B cell (primary cell): ENCODE data around the gene FN3K. TPM values are rescaled to one million over a fixed set of nuclear protein-coding genes. Genes with fewer than 3 reads are reported as not detected.

Experiments used
- ATAC-seq: fragments of 200-7000 bp; cut with Tn5 transposase; one replicate; pipeline ENCODE4 v1.10.0; 2021; ENCODE audit warnings: low read depth, mild to moderate bottlenecking, moderate number of reproducible peaks, moderate library complexity
- CTCF ChIA-PET: fragments of 350-600 bp; sonication (Branson Sonifier 250); formaldehyde crosslinking; loops from one replicate; lab custom pipeline; 2021; ENCODE audit warnings: antibody characterized with exemption, inconsistent platforms; lab: Charles Lee
- POLR2A ChIA-PET: fragments of 350-600 bp; sonication (Branson Sonifier 250); formaldehyde crosslinking; loops from one replicate; lab custom pipeline; 2021; ENCODE audit warnings: antibody characterized with exemption; lab: Charles Lee
- DNase-seq: peaks from one replicate; pipeline ENCODE4 v3.0.0; 2013
- H2AFZ ChIP-seq: 2 replicates; pipeline ENCODE4 v1.6.1; 2012; ENCODE audit warnings: mild to moderate bottlenecking, low read depth, low read length; ENCODE audit not compliant: insufficient read depth, poor library complexity, severe bottlenecking
- H3K27ac ChIP-seq, 2 donors: 1 replicate in 1 of 2; 2 replicates in 1 of 2; pipeline ENCODE4 v1.5.1; 2012 to 2013; ENCODE audit warnings: low read length in 2 of 2, mild to moderate bottlenecking in 2 of 2, moderate library complexity in 1 of 2
- H3K27me3 ChIP-seq, 4 experiments: fragments of 200-600 bp in 1 of 4; sonication (generic) in 1 of 4; replicated peaks in 1 of 4; 1 replicate in 2 of 4; 2 replicates in 2 of 4; pipeline versions ENCODE4 v1.6.1 to v1.7.0; 2013 to 2016; ENCODE audit warnings: low read length in 3 of 4, mild to moderate bottlenecking in 2 of 4, mixed read lengths in 1 of 4, moderate library complexity in 1 of 4; ENCODE audit not compliant: insufficient read depth in 4 of 4, control insufficient read depth in 3 of 4; ENCODE audit errors: control extremely low read depth in 1 of 4
- H3K36me3 ChIP-seq, 2 experiments: replicated peaks in 1 of 2; 1 replicate in 1 of 2; 2 replicates in 1 of 2; pipeline versions ENCODE4 v1.6.1 to v1.7.1; 2013; ENCODE audit warnings: low read length in 1 of 2; ENCODE audit not compliant: insufficient read depth in 2 of 2, control insufficient read depth in 1 of 2; ENCODE audit errors: control extremely low read depth in 1 of 2, extremely low read depth in 1 of 2
- H3K4me1 ChIP-seq, 2 donors: fragments of 200-600 bp in 1 of 2; sonication (generic) in 1 of 2; 1 replicate in 1 of 2; 2 replicates in 1 of 2; pipeline versions ENCODE4 v1.5.1 to v1.6.1; 2013 to 2017; ENCODE audit warnings: low read length in 2 of 2; ENCODE audit not compliant: control insufficient read depth in 2 of 2, insufficient read depth in 2 of 2
- H3K4me2 ChIP-seq: replicated peaks from 2 replicates; pipeline ENCODE3; 2012; ENCODE audit warnings: mild to moderate bottlenecking, low read depth, low read length; ENCODE audit not compliant: poor library complexity, severe bottlenecking
- H3K4me3 ChIP-seq, 5 experiments: fragments of 200-600 bp in 1 of 5; sonication (generic) in 1 of 5; 1 replicate in 3 of 5; 2 replicates in 2 of 5; pipeline versions ENCODE4 v1.5.1 to v1.7.0; 2011 to 2016; ENCODE audit warnings: low read length in 4 of 5, mild to moderate bottlenecking in 4 of 5, low read depth in 2 of 5, control low read depth in 1 of 5, moderate library complexity in 1 of 5; ENCODE audit not compliant: insufficient read depth in 1 of 5; ENCODE audit errors: control extremely low read depth in 1 of 5, extremely low read depth in 1 of 5
- H3K79me2 ChIP-seq: fragments of 200-600 bp; sonication (generic); one replicate; pipeline ENCODE4 v1.6.0; 2016; ENCODE audit warnings: low read length; ENCODE audit not compliant: control insufficient read depth, insufficient read depth
- H3K9ac ChIP-seq: fragments of 200-600 bp; sonication (generic); 2 replicates; pipeline ENCODE4 v1.6.1; 2017; ENCODE audit warnings: mild to moderate bottlenecking, low read length, moderate library complexity
- H3K9me3 ChIP-seq, 3 donors: one replicate each; pipeline versions ENCODE4 v1.6.1 to v1.7.1; 2013; ENCODE audit warnings: low read length in 2 of 3; ENCODE audit not compliant: control insufficient read depth in 2 of 3, insufficient read depth in 1 of 3; ENCODE audit errors: control extremely low read depth in 1 of 3
- H4K20me1 ChIP-seq: 2 replicates; pipeline ENCODE4 v1.6.0; 2012; ENCODE audit warnings: mild to moderate bottlenecking, low read length; ENCODE audit not compliant: insufficient read depth, control insufficient read depth, poor library complexity, severe bottlenecking
- H3K27ac Mint-ChIP-seq: one replicate; pipeline ENCODE4 v1.8.0; 2021; ENCODE audit warnings: mixed read lengths
- H3K27me3 Mint-ChIP-seq: one replicate; pipeline ENCODE4 v1.8.0; 2021; ENCODE audit warnings: mixed read lengths
- H3K4me1 Mint-ChIP-seq: one replicate; pipeline ENCODE4 v1.8.0; 2021; ENCODE audit warnings: mixed read lengths
- H3K4me3 Mint-ChIP-seq: one replicate; pipeline ENCODE4 v1.8.0; 2021; ENCODE audit warnings: mixed read lengths
- H3K9me3 Mint-ChIP-seq: one replicate; pipeline ENCODE4 v1.8.0; 2022; ENCODE audit warnings: mixed read lengths; ENCODE audit not compliant: insufficient read depth
- CTCF ChIP-seq: fragments of 200-600 bp; IDR thresholded peaks from one replicate; pipeline ENCODE4 v1.8.0; 2022; ENCODE audit warnings: antibody characterized with exemption, mild to moderate bottlenecking
- EZH2 ChIP-seq: IDR thresholded peaks from 2 replicates; pipeline ENCODE4 v1.6.1; 2012; ENCODE audit warnings: borderline replicate concordance, low read depth, mild to moderate bottlenecking, moderate library complexity, low read length; ENCODE audit not compliant: insufficient read depth, poor library complexity, severe bottlenecking
- WGBS: methylation state at CpG from one replicate; pipeline ENCODE4 v1.1.5; 2013; ENCODE audit warnings: missing lambda C conversion rate; ENCODE audit not compliant: insufficient coverage; 5-methylcytosine and 5-hydroxymethylcytosine counted together
- intact Hi-C: fragments of 100-400 bp; cut with micrococcal nuclease; formaldehyde crosslinking; loops from one replicate; pipeline ENCODE4 v1.10.0; 2022
- polyA plus RNA-seq: library from polyadenylated mRNA; depleted of rRNA; stranded (reverse); fragments of >200 nt; gene quantifications from 2 replicates; pipeline ENCODE4 v1.2.3, GENCODE V29; 2012
- total RNA-seq, 2 donors: library from RNA; stranded (reverse); fragments of 120-200 nt in 1 of 2; gene quantifications; 1 replicate in 1 of 2; 2 replicates in 1 of 2; pipeline versions ENCODE4 v1.2.3 to v1.2.4, GENCODE V29; 2013 to 2022

Gene FN3K
- total and polyA plus RNA-seq, 2 donors (not counting 1 experiment from before 2014, with no cell fraction given), result 1.1 to 2.6 TPM

GRCh38 chr17:82752371-82753200 is 17.2 kb downstream of the FN3K start:
- peak overlapping the region; percentile 92 for H2AFZ ChIP-seq
- H3K79me2 ChIP-seq, result peaks cover 26% of the 10 kb centered on the region
- no peak for TF ChIP-seq EZH2
- no peak for TF ChIP-seq CTCF
- WGBS, result under 1% methylated on average over 68 of the region's 72 CpGs
- peak overlapping the region; percentile 96 for H3K4me2 ChIP-seq
- ChIA-PET POLR2A (interaction anchor here (0.6 kb wide), 1 partner anchor 334 kb away, joined by 3 read pairs; no protein-coding TSS in a partner anchor), CTCF (interaction anchor here (1.4 kb wide), 1 partner anchor 16 kb away, joined by 3 read pairs; no protein-coding TSS in a partner anchor)
- Mint-ChIP-seq H3K9me3 (no peaks in the 10 kb centered on the region), H3K27me3 (no peaks in the 10 kb centered on the region), H3K4me3 (peak overlapping the region; percentile 85), H3K27ac (peak overlapping the region; percentile 6), H3K4me1 (peaks cover 14% of the 10 kb centered on the region)
- peaks cover 34% of the 10 kb centered on the region for H4K20me1 ChIP-seq
- H3K4me1 ChIP-seq, result peaks cover 7 to 15% of the 10 kb centered on the region in 2 donors
- H3K9ac ChIP-seq, result peak overlapping the region; percentile 86
- ATAC-seq (no peak), DNase-seq (no peak)
- H3K9me3 ChIP-seq, result peaks cover 0 to 5% (median 0%) of the 10 kb centered on the region in 3 donors
- intact Hi-C loops, result loop anchor here (5.0 kb wide), 2 partner anchors 105 to 295 kb away; partner anchors contain the start of genes NARF and WDR45B
- H3K27ac ChIP-seq, result no peak overlapping the region
- H3K36me3 ChIP-seq, result no peaks in the 10 kb centered on the region
- no peaks in the 10 kb centered on the region for H3K27me3 ChIP-seq
- peak overlapping the region; percentile 40 to 93 (median 75) for H3K4me3 ChIP-seq

- peaks cover 14% of the 10 kb centered on the region for H3K4me1 Mint-ChIP-seq
- TF ChIP-seq EZH2 (no peak), CTCF (no peak)
- no peak overlapping the region for H3K27ac Mint-ChIP-seq
- Histone ChIP-seq H3K27ac (no peak overlapping the region), H3K36me3 (no peaks in the 10 kb centered on the region), H4K20me1 (peaks cover 34% of the 10 kb centered on the region), H2AFZ (no peak overlapping the region), H3K4me3 (peak overlapping the region in 1 of 5 experiments; percentile 93), H3K79me2 (peaks cover 28% of the 10 kb centered on the region), H3K4me1 (peaks cover 7 to 15% of the 10 kb centered on the region in 2 donors), H3K4me2 (peak overlapping the region; percentile 96), H3K9me3 (peaks cover 0 to 5% (median 0%) of the 10 kb centered on the region in 3 donors), H3K27me3 (no peaks in the 10 kb centered on the region), H3K9ac (peak overlapping the region; percentile 86)
- intact Hi-C loops, result loop anchor here (5.0 kb wide), 2 partner anchors 106 to 296 kb away; partner anchors contain the start of genes NARF and WDR45B
- ChIA-PET CTCF (interaction anchor here (1.4 kb wide), 1 partner anchor 15 kb away, joined by 3 read pairs; no protein-coding TSS in a partner anchor), POLR2A (interaction anchor here (0.6 kb wide), 1 partner anchor 333 kb away, joined by 3 read pairs; no protein-coding TSS in a partner anchor)
- ATAC-seq (no peak), DNase-seq (no peak)
- peak overlapping the region; percentile 82 for H3K4me3 Mint-ChIP-seq
- no peaks in the 10 kb centered on the region for H3K9me3 Mint-ChIP-seq
- WGBS, result 72% methylated on average over 5 of the region's 8 CpGs
- no peaks in the 10 kb centered on the region for H3K27me3 Mint-ChIP-seq
Measured at GRCh38 chr17:82753201-82753464, 17.7 kb downstream of the FN3K start.
